Measurements from ENCODE around the gene MUS81.

- no peak for TF ChIP-seq CTCF (conservative IDR thresholded peaks at IDR 0.05)
- no peak for TF ChIP-seq ZFX (IDR thresholded peaks at IDR 0.05)
Measured at GRCh38 chr11:65811764-65812475, 48.3 kb upstream of the MUS81 start.
